ENCODE data around the gene PCDHB10. TPM values are rescaled to one million over a fixed set of nuclear protein-coding genes. Genes with fewer than 3 reads are reported as not detected.
"Not testable (repeated sequence)": the region's sequence is repeated elsewhere in the genome, so short reads cannot be mapped to it uniquely, and the experiment has no call there.

PCDHB10 gene
- total and polyA plus RNA-seq, 8 donors: 0.30 to 1.5 (median 0.63) TPM

GRCh38 chr5:141155540-141156374 lies 36.4 kb upstream of the PCDHB10 start:
- FAIRE-seq (no peak), DNase-seq (no peak), ATAC-seq (no peak)
- Histone ChIP-seq H3K9me3 (peaks cover 0 to 4% (median 0%) of the 10 kb centered on the region in 4 donors), H3K27me3 (peaks cover 0 to 3% (median 0%) of the 10 kb centered on the region in 4 donors), H3K27ac (no peak overlapping the region), H3K36me3 (no peaks in the 10 kb centered on the region), H3K4me1 (no peaks in the 10 kb centered on the region), H3K4me3 (no peak overlapping the region)
- WGBS, 2 donors: 21 to 35% methylated on average over 21 of the region's 21 CpGs
- no peak for TF ChIP-seq CTCF (IDR thresholded peaks at IDR 0.05)
- intact Hi-C loops (cut with DNase I): loop anchor here in 1 of 3 donors (10.0 kb wide), 1 partner anchor 229 kb away; the partner anchor contains the start of genes PCDHGA7 and PCDHGB4

- 19 to 32% methylated on average over 29 to 38 of the region's 38 CpGs for WGBS, 2 donors
- not testable (repeated sequence) for H3K27ac ChIP-seq, DNase-seq, H3K4me1 ChIP-seq, H3K9me3 ChIP-seq, FAIRE-seq, H3K4me3 ChIP-seq, ATAC-seq, H3K36me3 ChIP-seq, H3K27me3 ChIP-seq
- intact Hi-C loops (cut with DNase I): loop anchor here in 1 of 3 donors (10.0 kb wide), 1 partner anchor 227 kb away; the partner anchor contains the start of genes PCDHGA7 and PCDHGB4
Observed at GRCh38 chr5:141157356-141157755, 34.8 kb upstream of the PCDHB10 start.

- not testable (repeated sequence) for ATAC-seq, H3K4me3 ChIP-seq, H3K4me1 ChIP-seq, DNase-seq, H3K36me3 ChIP-seq, H3K9me3 ChIP-seq, FAIRE-seq, H3K27ac ChIP-seq, H3K27me3 ChIP-seq
- intact Hi-C loops (cut with DNase I): loop anchor here in 1 of 3 donors (10.0 kb wide), 1 partner anchor 227 kb away; the partner anchor contains the start of genes PCDHGA7 and PCDHGB4
- 30 to 39% methylated on average over 17 to 21 of the region's 28 CpGs for WGBS, 2 donors
Observed at GRCh38 chr5:141157901-141158300, 34.3 kb upstream of the PCDHB10 start.

GRCh38 chr5:141172381-141173204 lies 19.6 kb upstream of the PCDHB10 start, which contains the start of gene PCDHB7:
Gene PCDHB7, plus strand, starts transcription at chr5:141172644. Its CDS starts 192 bp downstream, at chr5:141172836.
- Histone ChIP-seq H3K27ac (no peak within 1 kb of the TSS), H3K9me3 (no peaks in the 10 kb centered on the region), H3K27me3 (peaks cover 0 to 26% (median 0%) of the 10 kb centered on the region in 4 donors), H3K4me1 (no peaks in the 10 kb centered on the region), H3K4me3 (no peak within 1 kb of the TSS), H3K36me3 (no peaks in the 10 kb centered on the region)
- FAIRE-seq: no peak
- no peak for TF ChIP-seq CTCF (IDR thresholded peaks at IDR 0.05)
- DNase-seq: no peak
- ATAC-seq: no peak
- 20 to 33% methylated on average over 20 of the region's 20 CpGs for WGBS, 2 donors
- intact Hi-C loops (cut with DNase I): no loop called here

- DNase-seq; FAIRE-seq; H3K36me3 ChIP-seq; H3K4me1 ChIP-seq; H3K4me3 ChIP-seq; ATAC-seq; intact Hi-C loops (cut with DNase I); H3K27ac ChIP-seq; H3K9me3 ChIP-seq: not testable (repeated sequence)
- peaks cover 0 to 26% (median 0%) of the 10 kb centered on the region in 4 donors for H3K27me3 ChIP-seq
- WGBS, 2 donors: 24 to 44% methylated on average over 53 to 79 of the region's 79 CpGs
Observed at GRCh38 chr5:141174291-141175104, 17.7 kb upstream of the PCDHB10 start.

All from pancreas (tissue), 10 donors.